GM13977 (cell line): ENCODE results near the gene PMF1.

Experiments
- DNase-seq: peaks from one replicate; pipeline ENCODE4 v3.0.0; 2012; ENCODE audit warnings: low spot score
- CTCF ChIP-seq: IDR thresholded peaks from 2 replicates; pipeline ENCODE4 v1.5.1; 2012; ENCODE audit warnings: mild to moderate bottlenecking, control low read depth; ENCODE audit not compliant: insufficient read depth; ENCODE audit errors: extremely low read depth, missing control alignments
- in situ Hi-C: fragments of 300-500 bp; cut with MboI; formaldehyde crosslinking; loops from one replicate; pipeline ENCODE4 v1.12.0; 2022; ENCODE audit warnings: low sequenced_read_pairs, low pct_unique_long_range_greater_than_20kb, mixed read lengths, inconsistent platforms; ENCODE audit not compliant: unreplicated experiment

PMF1 gene

DNA sequence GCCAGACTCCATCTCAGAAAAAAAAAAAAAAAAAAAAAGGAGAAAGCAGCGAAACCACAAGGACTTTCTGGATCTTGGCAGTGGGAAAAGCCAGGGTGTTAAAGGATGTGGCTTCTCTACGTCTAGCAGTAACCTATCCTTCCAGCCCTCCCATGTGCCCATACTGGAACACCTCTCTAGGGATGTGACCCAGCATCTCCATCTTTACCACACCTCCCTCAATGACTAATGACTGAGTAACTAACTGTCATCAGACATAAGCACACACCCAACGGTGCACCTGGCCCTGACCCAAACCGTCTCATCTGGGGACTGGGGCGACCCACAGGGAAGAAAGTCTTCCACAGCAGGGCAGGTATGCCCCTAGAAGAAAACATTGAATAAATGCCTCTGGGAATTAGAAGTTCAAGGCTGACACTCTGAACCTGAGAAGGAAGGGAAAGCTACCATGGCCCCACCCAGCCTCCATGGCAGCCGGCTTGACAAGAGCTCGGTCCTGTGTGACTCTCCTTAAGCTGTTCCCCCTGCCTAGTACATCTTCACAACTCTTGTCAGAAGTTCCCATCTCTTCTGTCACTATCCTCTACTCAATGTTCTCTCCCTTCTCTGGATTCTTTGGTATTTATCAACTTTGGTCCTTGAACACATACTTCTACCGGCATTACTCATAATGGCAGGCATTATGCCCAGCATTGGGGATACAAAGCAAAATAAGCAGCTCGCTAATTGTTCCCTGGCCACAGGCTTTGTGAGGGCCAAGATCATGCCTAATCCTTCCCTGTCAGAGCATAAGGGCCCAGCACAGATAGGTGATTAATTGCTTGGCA, 49.9 kb downstream of the PMF1 start:
- in situ Hi-C loops = no loop called here
- DNase-seq = no peak
- no peak for TF ChIP-seq CTCF

GRCh38 chr1:156263288-156263655, 50.5 kb downstream of the PMF1 start:
- in situ Hi-C loops = no loop called here
- no peak for DNase-seq
- no peak for TF ChIP-seq CTCF

DNA sequence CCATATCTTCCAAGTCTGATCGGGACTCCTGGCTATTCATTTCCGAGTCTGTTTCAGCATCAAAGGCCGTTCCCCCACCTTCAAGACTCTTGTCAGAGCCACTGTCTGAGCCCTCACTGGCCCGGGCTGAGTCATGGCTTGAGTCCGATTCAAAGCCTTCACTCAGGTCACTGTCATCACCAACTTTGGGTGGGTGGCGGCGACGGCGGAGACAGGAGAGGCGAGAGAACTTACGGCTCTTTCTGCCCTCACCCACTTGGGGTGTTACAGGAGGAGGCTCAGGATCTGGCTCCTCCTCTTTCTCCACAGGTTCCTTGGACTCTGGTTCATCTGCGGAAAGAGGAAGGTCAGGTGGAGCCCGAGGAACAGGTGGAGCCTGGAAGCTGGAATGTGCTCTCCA, 53.2 kb downstream of the PMF1 start:
- no peak for TF ChIP-seq CTCF
- in situ Hi-C loops = no loop called here

DNA sequence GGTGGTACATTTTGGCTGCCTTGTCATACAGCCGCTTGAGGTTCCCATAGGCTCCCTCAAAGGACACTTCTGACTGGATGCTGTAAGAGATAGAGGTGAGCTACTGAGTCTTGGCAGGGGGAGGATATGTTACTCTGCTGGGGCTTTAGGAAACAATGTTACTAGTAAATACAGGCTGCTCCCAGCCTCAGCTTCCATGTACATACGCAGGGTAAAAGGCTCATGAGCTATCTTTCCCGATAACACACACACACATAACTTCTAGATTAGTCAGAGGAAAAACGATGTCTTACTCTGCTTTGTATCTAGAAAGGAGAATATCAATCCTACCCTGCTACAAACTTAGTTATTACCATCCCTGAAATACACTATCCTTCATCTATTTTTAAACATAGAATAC, 55.5 kb downstream of the PMF1 start:
- in situ Hi-C loops = no loop called here
- no peak for DNase-seq
- TF ChIP-seq CTCF = no peak

More for the DNA sequence above, 53.2 kb downstream of the PMF1 start:
- DNase-seq = no peak

DNA sequence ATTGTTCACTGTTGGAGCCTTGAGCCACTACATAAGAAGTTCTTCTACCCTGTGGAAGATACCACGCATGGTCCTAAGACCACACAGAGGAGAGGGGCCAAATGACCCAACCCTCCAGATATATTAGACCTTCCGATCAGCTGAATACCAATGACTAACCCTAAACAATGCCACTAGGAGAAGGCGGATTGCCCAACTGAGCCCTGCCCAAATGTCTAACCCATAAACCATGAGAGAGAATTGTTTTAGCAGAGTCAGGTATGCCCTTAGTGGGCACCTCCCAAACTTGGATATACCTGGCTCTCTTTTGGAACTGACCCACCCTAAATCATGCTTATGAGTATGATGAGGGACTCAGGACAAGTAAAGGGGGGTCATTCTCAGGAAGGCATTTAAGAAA, 57.5 kb downstream of the PMF1 start:
- in situ Hi-C loops = no loop called here
- no peak for TF ChIP-seq CTCF
- no peak for DNase-seq

DNA sequence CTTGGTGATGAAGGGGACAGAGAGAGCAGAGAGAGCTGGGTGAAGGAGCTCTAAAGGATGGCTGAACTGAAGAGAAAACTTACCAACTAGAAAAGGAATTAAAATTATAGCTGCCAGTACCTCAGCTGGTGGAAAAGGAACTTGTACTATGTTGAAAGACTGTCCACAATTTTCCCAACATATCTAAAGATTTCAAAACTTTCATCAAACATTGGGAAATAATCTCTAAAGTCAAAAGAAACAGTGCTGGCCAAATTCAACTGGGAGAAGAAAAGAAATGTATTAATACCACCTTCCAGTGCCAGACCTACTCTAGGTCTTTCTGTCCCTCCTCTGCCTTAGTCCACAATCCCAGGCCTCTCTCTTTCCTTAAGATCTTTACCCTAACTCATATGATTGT, 63.7 kb downstream of the PMF1 start:
- in situ Hi-C loops = no loop called here
- DNase-seq = no peak
- no peak for TF ChIP-seq CTCF
